ENCODE data around the gene FNIP1. TPM values are rescaled to one million over a fixed set of nuclear protein-coding genes. Genes with fewer than 3 reads are reported as not detected.
"Not testable (repeated sequence)": the region's sequence is repeated elsewhere in the genome, so short reads cannot be mapped to it uniquely, and the experiment has no call there.

Gene FNIP1
- total RNA-seq, 2 experiments from 2014 or later, result 24.8 to 26.1 TPM

DNA sequence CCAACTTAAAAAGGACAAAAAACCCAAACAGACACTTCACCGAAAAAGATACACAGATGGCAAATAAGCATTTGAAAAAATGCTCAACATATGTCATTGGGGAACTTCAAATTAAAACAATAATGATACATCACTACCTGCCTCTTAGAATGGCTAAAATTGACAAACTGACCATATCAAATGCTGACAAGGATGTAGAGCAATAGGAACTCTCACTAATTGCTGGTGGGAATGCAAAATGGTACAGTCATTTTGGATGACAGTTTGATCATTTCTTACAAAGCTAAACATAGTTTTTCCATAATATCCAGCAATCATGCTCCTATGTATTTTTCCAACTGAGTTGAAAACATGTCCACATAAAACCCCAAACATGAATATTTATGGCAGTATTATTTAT, 102.9 kb downstream of the FNIP1 start:
- Mint-ChIP-seq H3K4me1 (no peaks in the 10 kb centered on the region), H3K9me3 (peaks cover 9% of the 10 kb centered on the region), H3K4me3 (no peak overlapping the region), H3K27ac (no peak overlapping the region), H3K27me3 (no peaks in the 10 kb centered on the region), H3K36me3 (ENCODE audit: low read depth) (peaks cover 58% of the 10 kb centered on the region)
- DNase-seq, result no peak
- ChIA-PET CTCF (no interaction called here), POLR2A (no interaction called here)

DNA sequence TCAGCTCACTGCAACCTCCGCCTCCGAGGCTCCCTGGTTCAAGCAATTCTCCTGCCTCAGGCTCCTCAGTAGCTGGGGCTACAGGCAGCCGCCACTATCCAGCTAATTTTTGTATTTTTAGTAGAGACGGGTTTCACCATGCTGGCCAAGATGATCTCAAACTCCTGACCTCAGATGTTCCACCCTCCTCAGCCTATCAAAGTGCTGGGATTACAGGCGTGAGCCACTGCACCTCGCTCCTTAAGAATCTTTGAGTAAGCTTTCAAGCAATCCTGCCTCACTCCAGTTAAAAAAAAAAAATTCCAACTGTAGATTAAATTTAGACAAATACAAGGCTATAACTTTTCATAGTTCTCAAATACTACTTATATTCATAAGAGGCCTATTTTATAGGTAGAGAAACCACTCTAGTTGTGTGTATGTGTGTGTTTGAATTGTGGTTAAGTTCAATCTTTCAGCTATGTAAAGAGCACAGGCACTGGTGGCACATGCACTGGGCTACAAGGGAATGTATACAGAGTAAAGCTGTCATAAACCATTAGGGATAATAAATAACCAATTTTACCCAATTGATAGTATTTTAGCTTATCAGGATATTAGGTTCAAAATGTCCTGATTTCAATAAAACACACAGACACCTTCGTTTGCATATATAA, 111.2 kb downstream of the FNIP1 start:
- DNase-seq, result no peak
- Mint-ChIP-seq H3K36me3 (ENCODE audit: low read depth) (peaks cover 45% of the 10 kb centered on the region), H3K9me3 (peaks cover 5% of the 10 kb centered on the region), H3K27me3 (no peaks in the 10 kb centered on the region), H3K27ac (no peak overlapping the region), H3K4me3 (no peak overlapping the region), H3K4me1 (no peaks in the 10 kb centered on the region)
- ChIA-PET POLR2A (no interaction called here), CTCF (interaction anchor here (0.8 to 1.3 kb wide), 2 partner anchors 17 to 85 kb away, joined by 3 read pairs; no protein-coding TSS in a partner anchor)

DNA sequence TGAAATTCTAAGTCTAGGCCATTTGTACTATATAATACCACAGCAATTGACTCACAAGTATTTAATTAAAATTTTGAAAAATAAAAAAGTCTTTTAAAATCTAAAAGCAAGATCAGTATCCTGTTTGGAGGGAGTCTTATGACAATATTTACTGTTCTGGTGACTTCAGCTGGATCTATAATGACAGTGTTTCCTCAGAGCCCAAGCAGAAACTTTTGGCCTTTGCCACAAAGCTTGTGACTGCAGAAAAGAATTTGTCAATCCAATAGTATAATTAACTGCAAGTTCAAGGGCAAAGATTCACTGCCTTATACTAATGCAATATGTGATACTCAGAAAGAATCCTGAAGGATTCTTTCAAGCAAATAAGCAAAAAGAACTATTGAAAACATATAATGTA, 112.2 kb downstream of the FNIP1 start:
- ChIA-PET CTCF (interaction anchor here (0.7 kb wide), 1 partner anchor 166 kb away, joined by 4 read pairs; no protein-coding TSS in a partner anchor), POLR2A (no interaction called here)
- H3K4me3 Mint-ChIP-seq, result no peak overlapping the region
- DNase-seq, result no peak
- H3K36me3 Mint-ChIP-seq (ENCODE audit: low read depth), result peaks cover 44% of the 10 kb centered on the region
- H3K27me3 Mint-ChIP-seq, result no peaks in the 10 kb centered on the region
- no peaks in the 10 kb centered on the region for H3K4me1 Mint-ChIP-seq
- no peak overlapping the region for H3K27ac Mint-ChIP-seq
- H3K9me3 Mint-ChIP-seq, result peaks cover 2% of the 10 kb centered on the region

DNA sequence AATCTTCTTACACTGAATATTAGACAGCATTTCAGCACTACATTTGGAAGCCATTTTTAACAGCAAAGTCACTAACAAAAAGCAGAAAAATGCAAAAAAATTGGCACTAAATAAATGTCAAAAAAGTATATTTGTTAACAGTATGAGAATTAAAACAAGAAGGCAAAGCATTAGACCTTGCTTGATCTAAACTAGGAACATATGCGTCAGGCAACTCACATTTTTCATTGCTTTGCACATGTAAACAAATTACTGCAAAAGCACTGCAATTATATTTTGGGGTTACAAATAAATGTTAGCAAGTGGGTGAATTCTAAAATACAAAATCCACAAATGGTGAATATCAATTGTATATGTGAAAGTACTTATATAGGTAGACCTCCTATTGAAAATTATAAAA, 112.8 kb downstream of the FNIP1 start:
- Mint-ChIP-seq H3K4me3 (no peak overlapping the region), H3K36me3 (ENCODE audit: low read depth) (peaks cover 44% of the 10 kb centered on the region), H3K9me3 (no peaks in the 10 kb centered on the region), H3K4me1 (no peaks in the 10 kb centered on the region), H3K27ac (no peak overlapping the region), H3K27me3 (no peaks in the 10 kb centered on the region)
- ChIA-PET CTCF (no interaction called here), POLR2A (no interaction called here)
- DNase-seq, result no peak

DNA sequence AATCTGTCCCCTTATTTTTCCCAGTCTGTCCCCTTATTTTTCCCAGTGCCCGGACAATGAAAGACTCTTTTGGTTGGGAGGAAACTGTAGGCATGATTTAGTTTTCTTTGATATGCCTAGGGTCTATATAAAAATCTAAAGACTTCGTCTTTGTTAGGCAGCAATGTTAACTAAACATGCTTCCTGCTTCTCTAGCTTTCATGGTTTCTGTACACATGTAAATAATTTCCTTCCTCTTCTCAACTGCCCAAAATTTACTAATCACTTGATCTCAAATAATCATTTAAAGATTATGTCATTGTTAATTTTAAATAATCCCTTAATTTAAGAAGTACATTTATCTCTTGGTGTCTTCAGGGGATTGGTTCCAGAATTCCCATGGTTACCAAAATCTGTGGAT, 114.0 kb downstream of the FNIP1 start:
- Mint-ChIP-seq H3K4me1 (peaks cover 1% of the 10 kb centered on the region), H3K4me3 (no peak overlapping the region), H3K27ac (no peak overlapping the region), H3K27me3 (no peaks in the 10 kb centered on the region), H3K9me3 (no peaks in the 10 kb centered on the region), H3K36me3 (ENCODE audit: low read depth) (peaks cover 42% of the 10 kb centered on the region)
- ChIA-PET POLR2A (no interaction called here), CTCF (no interaction called here)
- no peak for DNase-seq

DNA sequence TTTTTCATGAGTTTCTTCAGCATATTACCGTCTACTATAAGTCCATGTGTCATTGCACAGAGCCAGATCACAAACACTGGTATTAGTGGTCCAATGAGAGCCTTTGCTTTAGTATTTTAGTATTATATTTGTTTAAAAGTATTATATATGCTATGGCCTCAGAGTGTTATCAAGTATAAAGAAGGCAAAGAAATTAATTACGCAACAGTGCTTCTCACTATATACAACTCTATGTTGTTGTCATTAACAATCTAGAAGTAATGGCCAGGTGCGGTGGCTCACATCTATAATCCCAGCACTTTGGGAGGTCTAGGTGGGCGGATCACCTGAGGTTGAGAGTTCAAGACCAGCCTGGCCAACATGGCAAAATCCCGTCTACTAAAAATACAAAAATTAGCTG, 114.6 kb downstream of the FNIP1 start:
- ChIA-PET CTCF (no interaction called here), POLR2A (no interaction called here)
- H3K4me1 Mint-ChIP-seq, result peaks cover 3% of the 10 kb centered on the region
- no peaks in the 10 kb centered on the region for H3K9me3 Mint-ChIP-seq
- no peaks in the 10 kb centered on the region for H3K27me3 Mint-ChIP-seq
- no peak overlapping the region for H3K27ac Mint-ChIP-seq
- H3K4me3 Mint-ChIP-seq, result no peak overlapping the region
- no peak for DNase-seq
- peaks cover 45% of the 10 kb centered on the region for H3K36me3 Mint-ChIP-seq (ENCODE audit: low read depth)

DNA sequence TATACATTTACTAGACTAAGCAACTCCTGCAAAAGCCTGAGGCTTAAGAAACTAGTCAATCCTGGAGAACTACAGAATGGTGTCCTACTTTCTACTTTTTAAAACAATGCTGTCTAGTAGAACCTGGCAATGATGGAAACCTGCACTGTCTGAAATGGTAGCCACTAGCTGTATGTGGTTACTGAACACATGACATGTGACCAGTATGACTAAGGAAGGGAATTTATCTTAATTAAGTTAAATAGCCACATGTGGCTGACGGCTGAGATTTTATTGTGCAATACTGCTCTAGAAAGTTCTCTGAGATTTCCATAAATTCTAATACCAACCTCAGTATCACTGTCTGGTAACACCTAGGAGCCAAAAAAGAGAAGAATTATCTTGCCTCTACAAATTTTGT, 116.9 kb downstream of the FNIP1 start:
- POLR2A ChIA-PET, result no interaction called here
- Mint-ChIP-seq H3K9me3 (peaks cover 2% of the 10 kb centered on the region), H3K4me1 (peaks cover 5% of the 10 kb centered on the region), H3K4me3 (no peak overlapping the region), H3K27ac (no peak overlapping the region), H3K27me3 (no peaks in the 10 kb centered on the region), H3K36me3 (ENCODE audit: low read depth) (peaks cover 58% of the 10 kb centered on the region)
- CTCF ChIA-PET, result interaction anchor here (1.1 kb wide), 1 partner anchor 18 kb away, joined by 3 read pairs; no protein-coding TSS in a partner anchor
- no peak for DNase-seq

DNA sequence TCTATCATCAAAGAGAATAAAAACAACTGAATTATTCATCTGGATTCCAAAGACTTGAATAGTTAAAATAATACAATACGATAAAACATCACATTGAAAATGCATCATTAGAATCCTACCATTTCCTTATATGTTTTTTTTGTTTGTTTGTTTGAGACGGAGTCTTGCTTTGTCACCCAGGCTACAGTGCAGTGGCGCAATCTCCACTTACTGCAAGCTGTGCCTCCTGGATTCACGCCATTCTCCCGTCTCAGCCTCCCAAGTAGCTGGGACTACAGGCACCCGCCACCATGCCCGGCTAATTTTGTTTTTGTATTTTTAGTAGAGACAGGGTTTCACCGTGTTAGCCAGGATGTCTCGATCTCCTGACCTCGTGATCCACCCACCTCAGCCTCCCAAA, 118.5 kb downstream of the FNIP1 start:
- POLR2A ChIA-PET, H3K4me3 Mint-ChIP-seq, DNase-seq, H3K9me3 Mint-ChIP-seq, H3K27ac Mint-ChIP-seq, H3K27me3 Mint-ChIP-seq: not testable (repeated sequence)
- Mint-ChIP-seq H3K4me1 (peaks cover 16% of the 10 kb centered on the region), H3K36me3 (ENCODE audit: low read depth) (peaks cover 68% of the 10 kb centered on the region)
- CTCF ChIA-PET, result interaction anchor here (0.6 kb wide), 2 partner anchors 181 to 1344 kb away, joined by 3 read pairs; no protein-coding TSS in a partner anchor

DNA sequence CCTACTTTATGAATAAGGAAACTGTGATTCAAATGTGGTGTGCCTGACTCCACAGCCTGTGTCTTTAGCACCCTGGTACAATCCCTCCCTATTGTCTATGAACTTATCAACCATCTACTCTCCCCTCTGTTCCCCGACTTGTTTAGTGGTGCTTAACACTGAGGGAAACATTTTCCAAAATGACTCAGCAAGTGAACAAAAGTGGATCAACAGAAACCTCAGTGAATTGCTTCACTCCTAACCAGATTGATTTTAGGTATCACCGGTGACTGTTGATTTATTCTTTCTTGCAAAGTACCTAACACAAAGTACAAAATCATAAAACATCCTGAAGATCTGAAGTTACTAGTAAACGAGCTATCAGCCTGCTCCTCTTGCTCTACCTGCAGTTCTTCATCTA, 119.7 kb downstream of the FNIP1 start:
- ChIA-PET POLR2A (no interaction called here), CTCF (interaction anchor here (0.8 to 1.2 kb wide), 3 partner anchors 22 to 162 kb away, joined by 3 to 4 read pairs (median 3); no protein-coding TSS in a partner anchor)
- Mint-ChIP-seq H3K4me3 (no peak overlapping the region), H3K4me1 (peaks cover 23% of the 10 kb centered on the region), H3K9me3 (peaks cover 2% of the 10 kb centered on the region), H3K27me3 (no peaks in the 10 kb centered on the region), H3K27ac (no peak overlapping the region), H3K36me3 (ENCODE audit: low read depth) (peaks cover 69% of the 10 kb centered on the region)
- DNase-seq, result no peak

DNA sequence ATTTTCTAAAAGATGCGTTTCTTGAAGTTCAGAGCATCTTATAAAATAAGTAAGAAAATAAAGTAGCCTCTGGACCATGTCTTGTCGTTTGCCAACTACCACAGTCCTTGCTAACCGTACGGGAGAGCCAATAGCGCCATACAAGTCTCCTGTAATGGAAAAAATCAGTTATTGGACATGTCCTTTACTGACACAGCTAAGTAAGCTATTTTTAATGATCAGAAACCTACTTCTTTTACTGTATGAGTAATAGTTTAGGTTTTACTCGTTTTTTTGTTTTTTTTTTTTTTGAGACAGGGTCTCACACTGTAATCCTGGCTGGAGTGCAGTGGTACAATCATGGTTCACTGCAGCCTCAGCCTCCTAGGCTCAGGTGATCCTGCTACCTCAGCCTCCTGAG, 124.0 kb downstream of the FNIP1 start:
- H3K27ac Mint-ChIP-seq, result peak overlapping the region; percentile 32
- no peak for DNase-seq
- CTCF ChIA-PET, result interaction anchor here (0.6 kb wide), 1 partner anchor 385 kb away, joined by 3 read pairs; no protein-coding TSS in a partner anchor
- peaks cover 2% of the 10 kb centered on the region for H3K9me3 Mint-ChIP-seq
- H3K4me1 Mint-ChIP-seq, result peaks cover 37% of the 10 kb centered on the region
- POLR2A ChIA-PET, result no interaction called here
- H3K36me3 Mint-ChIP-seq (ENCODE audit: low read depth), result peaks cover 80% of the 10 kb centered on the region
- no peaks in the 10 kb centered on the region for H3K27me3 Mint-ChIP-seq
- H3K4me3 Mint-ChIP-seq, result no peak overlapping the region

DNA sequence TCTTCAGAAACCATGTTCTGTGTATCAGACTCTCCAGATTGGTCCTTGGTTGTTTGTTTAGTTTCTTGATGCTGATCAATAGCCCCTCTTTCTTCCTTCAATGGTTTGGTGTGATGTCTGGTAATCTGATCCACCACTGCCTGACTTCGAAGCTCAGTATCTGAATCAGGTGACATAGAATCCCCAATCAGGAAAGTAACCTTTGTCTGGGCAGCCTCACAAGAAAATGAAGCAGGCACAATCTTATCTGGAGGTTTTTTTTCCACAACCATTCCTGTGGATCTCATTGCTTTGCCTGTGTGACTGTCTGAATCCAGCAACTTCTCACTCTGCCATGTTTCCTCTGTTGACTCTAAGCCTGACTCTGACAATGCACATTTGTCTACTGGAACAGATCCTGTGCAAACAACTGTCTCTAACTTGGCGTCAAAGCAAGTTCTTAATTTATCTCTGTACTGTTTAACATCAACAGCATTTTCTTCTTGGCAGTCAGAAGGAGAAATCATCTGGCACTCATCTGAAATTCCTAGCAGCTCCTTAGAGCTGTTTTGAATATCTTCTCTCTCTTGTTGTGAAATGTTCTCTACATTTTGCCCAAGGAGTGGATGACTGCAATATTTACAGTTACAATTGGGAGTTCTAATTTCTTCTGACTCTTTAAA, 124.7 kb downstream of the FNIP1 start:
- Mint-ChIP-seq H3K4me1 (peaks cover 35% of the 10 kb centered on the region), H3K36me3 (ENCODE audit: low read depth) (peaks cover 77% of the 10 kb centered on the region), H3K9me3 (peaks cover 2% of the 10 kb centered on the region), H3K27ac (peak overlapping the region; percentile 32), H3K27me3 (no peaks in the 10 kb centered on the region), H3K4me3 (no peak overlapping the region)
- CTCF ChIA-PET, result interaction anchor here (0.7 to 1.8 kb wide), 2 partner anchors 21 to 23 kb away, joined by 3 to 4 read pairs; no protein-coding TSS in a partner anchor
- POLR2A ChIA-PET, result no interaction called here
- DNase-seq, result no peak

DNA sequence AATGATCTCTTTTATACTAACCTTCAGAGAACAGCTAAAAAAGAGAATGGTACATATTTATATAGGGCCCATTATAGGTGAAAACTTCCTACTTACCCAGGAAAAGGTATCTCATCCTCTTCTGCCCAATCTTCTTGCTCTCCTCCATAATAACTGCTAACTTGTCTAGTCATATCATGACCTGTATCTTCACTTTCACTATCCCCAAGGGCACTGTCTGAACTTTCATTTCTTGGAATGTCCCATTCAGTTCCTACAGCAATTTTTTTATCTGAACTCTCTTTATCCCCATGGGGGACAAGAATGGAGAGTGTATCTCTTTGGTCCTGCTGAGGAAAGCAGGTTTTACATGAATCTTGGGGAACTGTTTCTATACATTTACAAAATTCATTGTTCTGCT, 125.4 kb downstream of the FNIP1 start:
- DNase-seq, result peak; percentile 7
- ChIA-PET POLR2A (no interaction called here), CTCF (interaction anchor here (0.7 to 1.8 kb wide), 3 partner anchors 21 to 53 kb away, joined by 3 to 4 read pairs (median 3); no protein-coding TSS in a partner anchor)
- no peak overlapping the region for H3K4me3 Mint-ChIP-seq
- peaks cover 77% of the 10 kb centered on the region for H3K36me3 Mint-ChIP-seq (ENCODE audit: low read depth)
- H3K4me1 Mint-ChIP-seq, result peaks cover 35% of the 10 kb centered on the region
- no peaks in the 10 kb centered on the region for H3K27me3 Mint-ChIP-seq
- H3K9me3 Mint-ChIP-seq, result peaks cover 2% of the 10 kb centered on the region
- no peak overlapping the region for H3K27ac Mint-ChIP-seq

DNA sequence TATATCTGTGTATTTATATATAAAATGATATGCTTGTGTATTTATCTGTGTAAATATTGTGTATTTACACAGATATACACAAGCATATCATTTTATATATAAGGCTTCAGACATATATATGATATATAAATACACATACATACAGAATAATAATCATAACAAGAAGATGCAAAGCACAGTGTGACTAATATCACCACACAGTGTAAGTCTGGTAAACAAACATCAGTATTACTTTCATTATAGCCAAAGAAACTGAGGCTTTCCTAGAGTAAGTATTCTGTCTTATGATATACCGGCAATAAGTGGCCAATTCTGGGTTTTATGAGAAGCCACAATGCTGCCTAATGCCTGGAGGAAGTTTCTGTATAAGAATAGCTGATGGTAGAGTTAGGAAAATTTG, 131.9 kb downstream of the FNIP1 start:
- no peak overlapping the region for H3K27ac Mint-ChIP-seq
- CTCF ChIA-PET, result no interaction called here
- H3K4me3 Mint-ChIP-seq, result no peak overlapping the region
- H3K36me3 Mint-ChIP-seq (ENCODE audit: low read depth), result peaks cover 72% of the 10 kb centered on the region
- H3K9me3 Mint-ChIP-seq, result peaks cover 20% of the 10 kb centered on the region
- no peaks in the 10 kb centered on the region for H3K4me1 Mint-ChIP-seq
- POLR2A ChIA-PET, result no interaction called here
- no peaks in the 10 kb centered on the region for H3K27me3 Mint-ChIP-seq
- DNase-seq, result no peak

All from activated CD4-positive, alpha-beta T cell treated with anti-CD3 and anti-CD28 coated beads, Interleukin-2, amount 10 ng/mL, durations not matched to agents 7 days and 5 days (primary cell).